Coronary artery (tissue), 2 donors: ENCODE data around the gene MBNL1.

Experiments used
- DNase-seq: peaks from one replicate; pipeline ENCODE4 v3.0.0-alpha.2; 2017; ENCODE audit warnings: low spot score
- H3K27ac ChIP-seq, 2 donors: fragments of 200-600 bp; sonication (generic); one replicate each; pipeline ENCODE4 v1.5.1; 2016 to 2019
- H3K4me3 ChIP-seq: fragments of 200-600 bp; sonication (generic); 2 replicates; pipeline ENCODE4 v1.5.1; 2016; ENCODE audit warnings: mild to moderate bottlenecking, moderate library complexity
- CTCF ChIP-seq: fragments of 200-600 bp; sonication (generic); IDR thresholded peaks from one replicate; pipeline ENCODE4 v1.5.1; 2019; ENCODE audit warnings: antibody characterized with exemption

The MBNL1 gene

GRCh38 chr3:152471814-152472671, 203.3 kb downstream of the MBNL1 start:
- TF ChIP-seq CTCF: no peak
- peak; percentile 78 for DNase-seq
- peak overlapping the region; percentile 54 for H3K4me3 ChIP-seq
- H3K27ac ChIP-seq: peak overlapping the region; percentile 16 to 64

GRCh38 chr3:152472672-152472954, 203.9 kb downstream of the MBNL1 start:
- TF ChIP-seq CTCF: no peak
- Histone ChIP-seq H3K27ac (peak overlapping the region; percentile 16 to 64), H3K4me3 (no peak overlapping the region)
- DNase-seq: no peak

- Histone ChIP-seq H3K27ac (no peak overlapping the region), H3K4me3 (no peak overlapping the region)
- TF ChIP-seq CTCF: no peak
- no peak for DNase-seq
Observed at GRCh38 chr3:152474585-152474984, 205.9 kb downstream of the MBNL1 start.

- no peak for DNase-seq
- Histone ChIP-seq H3K27ac (no peak overlapping the region), H3K4me3 (no peak overlapping the region)
- no peak for TF ChIP-seq CTCF
Observed at GRCh38 chr3:152477422-152477821, 208.7 kb downstream of the MBNL1 start.

GRCh38 chr3:152480282-152480953, 211.7 kb downstream of the MBNL1 start:
- Histone ChIP-seq H3K27ac (no peak overlapping the region), H3K4me3 (no peak overlapping the region)
- TF ChIP-seq CTCF: no peak
- DNase-seq: no peak

GRCh38 chr3:152486364-152486763, 217.6 kb downstream of the MBNL1 start:
- no peak for DNase-seq
- no peak overlapping the region for H3K27ac ChIP-seq
- no peak for TF ChIP-seq CTCF
- H3K4me3 ChIP-seq: no peak overlapping the region

- Histone ChIP-seq H3K27ac (no peak overlapping the region), H3K4me3 (no peak overlapping the region)
- no peak for DNase-seq
- no peak for TF ChIP-seq CTCF
Observed at GRCh38 chr3:152488449-152488848, 219.7 kb downstream of the MBNL1 start.
